Measurements from ENCODE around the gene CCSER1.

CCSER1 gene

DNA sequence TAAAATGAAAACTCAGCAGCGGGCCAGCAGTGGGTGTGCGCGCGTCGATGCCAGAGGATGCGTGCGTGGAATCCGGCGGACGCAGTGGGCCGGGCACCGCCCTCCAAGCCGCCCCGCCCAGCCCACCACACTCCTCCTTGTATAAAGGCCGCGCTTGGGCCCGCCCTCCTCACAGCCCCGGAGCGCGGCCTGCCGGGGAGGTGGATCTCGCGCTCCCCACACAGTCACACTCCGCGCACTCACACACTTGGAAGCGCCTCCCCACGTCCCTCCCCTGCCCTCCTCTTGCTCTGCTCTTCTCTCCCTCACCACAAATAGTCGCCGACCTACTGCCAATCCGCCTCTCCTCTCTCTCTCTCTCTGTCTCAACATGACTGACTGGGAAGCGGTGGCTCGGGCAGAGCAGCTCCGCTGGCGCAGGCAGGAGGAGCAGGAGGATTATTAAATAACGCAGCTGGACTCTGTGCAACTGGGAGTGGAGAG, at the start of gene CCSER1:
TSS of gene CCSER1 (plus strand) at position 172 of the 483 bp plus-strand sequence.
- peak; percentile 53 for DNase-seq (ENCODE audit: low spot score)

DNA sequence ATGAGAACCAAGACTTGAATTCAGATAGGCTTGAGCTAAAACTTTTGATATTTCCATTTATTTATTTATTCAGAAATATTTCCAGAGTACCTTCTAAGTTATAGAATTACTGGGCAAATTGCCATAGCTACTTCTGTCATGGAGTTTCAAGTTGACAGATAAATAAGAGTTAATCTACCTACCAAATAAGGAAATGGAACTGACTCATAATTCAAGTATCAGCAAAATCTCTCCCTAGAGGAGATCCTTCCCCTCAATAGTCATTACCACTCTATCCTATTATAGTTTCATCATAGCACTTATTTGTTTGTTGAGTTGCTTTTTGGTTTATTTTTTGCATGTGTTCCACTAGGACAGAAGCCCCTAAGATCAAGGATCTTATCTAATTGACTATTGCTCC, 48.8 kb upstream of the CCSER1 start:
- no peak for DNase-seq (ENCODE audit: low spot score)

DNA sequence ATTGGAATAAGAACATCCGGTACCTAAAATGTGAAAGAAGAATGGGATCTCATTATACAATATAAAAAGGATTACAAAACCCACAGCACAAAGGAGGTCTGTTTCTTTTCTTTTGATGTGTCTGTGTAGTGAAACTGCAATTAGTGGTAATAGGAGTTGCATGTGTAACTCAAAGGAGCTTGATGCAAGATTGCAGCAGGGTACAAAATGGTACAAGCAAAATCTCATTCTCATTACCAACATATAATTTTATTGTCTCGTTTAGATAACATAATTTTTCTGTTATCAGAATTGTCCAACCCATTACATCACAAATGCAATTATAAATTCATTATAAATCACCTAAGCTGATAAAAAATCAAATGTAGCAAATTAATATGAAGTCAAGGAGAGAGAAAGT, 47.1 kb upstream of the CCSER1 start:
- DNase-seq (ENCODE audit: low spot score): no peak

DNA sequence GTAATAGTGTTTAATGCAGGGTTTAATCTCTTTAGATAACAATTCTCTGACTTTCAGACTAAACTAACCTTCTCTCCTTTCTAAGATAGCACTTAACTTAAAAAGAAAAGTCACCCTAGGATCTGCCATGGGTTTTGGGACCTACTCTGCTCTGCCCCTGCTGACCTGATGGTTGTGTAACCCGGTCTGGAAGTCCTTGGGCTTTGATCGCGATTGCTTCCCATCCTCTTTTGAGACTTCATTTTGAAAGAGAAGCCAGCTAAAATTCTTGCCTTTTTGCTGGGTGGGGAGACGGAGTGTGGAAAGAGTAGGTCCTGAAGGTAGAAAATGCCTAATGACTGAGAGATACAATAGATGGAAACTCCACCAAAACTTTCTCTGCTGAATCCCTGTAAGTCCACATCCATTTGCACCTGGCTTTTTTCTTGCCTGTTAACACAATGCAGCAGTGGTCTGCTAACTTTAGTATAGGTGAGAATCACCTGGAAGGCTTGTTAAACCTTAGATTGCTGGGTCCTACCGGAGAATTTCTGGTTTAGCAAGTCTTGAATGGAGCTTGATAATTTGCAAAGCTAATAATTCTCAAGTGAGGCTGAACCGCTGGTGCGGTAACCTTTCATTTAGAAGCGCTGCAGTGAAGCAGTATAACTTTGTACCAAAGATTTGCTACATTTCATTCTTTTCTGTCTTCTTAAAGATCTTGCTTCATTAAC, 45.6 kb upstream of the CCSER1 start:
- DNase-seq (ENCODE audit: low spot score): no peak

DNA sequence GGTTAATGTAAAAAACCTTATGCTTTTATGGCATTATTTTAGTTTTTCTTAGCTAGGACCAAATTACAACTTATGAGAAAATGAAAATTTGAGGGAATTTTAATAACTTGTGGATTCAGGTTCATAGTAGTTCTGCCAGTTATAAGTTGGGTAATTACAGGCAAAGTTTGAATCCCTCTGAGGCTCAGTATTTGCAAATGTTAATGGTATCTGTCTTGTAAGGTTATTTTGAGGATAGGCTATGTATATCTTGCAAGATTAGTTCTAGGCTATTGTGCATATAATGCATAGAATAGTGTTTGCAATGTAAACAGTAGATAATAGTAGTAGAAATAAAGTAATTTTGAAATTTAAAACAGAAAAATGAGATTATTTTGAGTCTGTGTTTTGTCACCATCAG, 44.7 kb upstream of the CCSER1 start:
- DNase-seq (ENCODE audit: low spot score): no peak

DNA sequence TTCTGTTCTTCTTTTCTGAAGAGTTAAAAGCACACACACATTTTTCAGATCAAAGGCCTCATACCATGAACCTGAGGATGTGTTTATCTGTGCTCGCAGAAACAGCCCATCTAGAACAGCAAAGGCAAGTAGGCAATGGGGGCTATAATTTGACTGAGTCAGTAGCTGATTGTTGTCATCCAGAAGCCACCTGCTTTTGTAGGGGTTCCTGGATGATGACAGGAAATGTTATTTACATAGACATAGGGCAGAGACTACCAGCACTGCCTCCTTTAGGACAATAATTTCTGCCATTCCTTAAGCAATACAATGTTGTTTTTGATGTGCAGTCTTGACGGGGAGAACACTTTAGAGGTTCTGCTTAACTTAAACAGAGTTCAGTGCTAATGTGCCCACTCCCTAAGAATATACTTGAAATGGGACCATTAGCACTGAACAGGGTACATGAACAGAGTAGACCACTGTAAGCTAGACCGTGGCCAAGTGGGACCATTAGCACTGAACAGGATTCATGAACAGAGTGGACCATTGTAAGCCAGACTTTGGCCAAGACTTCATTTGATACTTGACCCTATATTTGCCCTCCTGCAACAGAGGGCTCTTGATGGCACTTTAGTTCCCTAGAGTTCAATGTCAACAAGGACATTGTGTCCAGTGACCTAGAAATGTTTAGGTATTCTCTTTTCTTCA, 42.8 kb upstream of the CCSER1 start:
- DNase-seq (ENCODE audit: low spot score): no peak

DNA sequence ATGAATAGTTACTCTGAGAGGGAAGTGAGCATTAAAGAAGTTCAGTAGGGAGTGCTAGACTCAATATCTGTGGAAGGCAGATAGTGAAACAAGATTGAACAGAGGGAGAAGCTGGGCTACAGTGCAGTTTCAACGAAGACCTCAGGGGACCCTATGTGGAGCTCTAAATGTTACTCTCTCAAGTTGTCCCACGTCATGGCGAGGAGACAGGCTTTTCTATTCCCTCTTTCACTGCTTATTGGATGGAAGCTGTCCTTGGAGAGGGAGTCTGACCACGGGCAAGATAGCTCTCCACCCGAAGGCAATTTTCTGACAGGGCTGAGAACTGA, 42.3 kb upstream of the CCSER1 start:
- DNase-seq (ENCODE audit: low spot score): no peak

DNA sequence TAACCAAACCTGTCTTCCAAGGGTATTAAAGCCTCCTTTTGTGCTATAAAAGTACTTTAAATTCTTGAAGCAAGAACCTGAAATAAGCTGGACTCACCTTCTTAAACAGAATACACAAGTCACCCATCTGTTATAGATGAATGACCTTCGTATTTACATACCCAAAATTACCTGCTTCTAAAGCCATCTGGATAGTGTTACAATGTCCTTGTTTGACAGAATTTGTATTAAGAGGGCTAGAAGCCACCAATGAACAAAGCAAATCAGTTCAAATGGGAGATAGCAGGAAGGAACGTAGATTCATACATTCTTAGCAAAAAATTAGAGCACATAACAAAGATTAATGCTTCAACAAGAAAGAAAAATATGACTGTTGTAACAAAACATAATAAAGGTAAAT, 33.7 kb upstream of the CCSER1 start:
- DNase-seq (ENCODE audit: low spot score): no peak

DNA sequence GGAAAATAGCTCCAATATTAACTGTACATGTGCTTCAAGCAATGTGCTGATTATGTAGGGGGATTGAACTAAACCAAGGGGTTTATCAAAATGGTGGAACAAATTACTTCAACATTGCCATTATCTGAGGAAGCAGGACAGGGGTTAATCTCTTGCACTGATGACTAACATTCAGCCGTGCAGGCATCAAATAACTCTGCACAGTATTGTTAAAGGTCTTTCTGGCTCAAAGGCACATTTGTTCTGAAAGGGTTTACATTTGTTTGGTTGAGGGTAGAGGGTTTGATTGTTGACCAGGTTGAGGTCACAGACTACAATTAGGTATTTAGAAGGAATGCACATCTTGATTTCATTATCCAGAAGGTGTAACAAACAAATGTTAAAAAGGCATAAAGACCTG, 32.2 kb upstream of the CCSER1 start:
- DNase-seq (ENCODE audit: low spot score): no peak

DNA sequence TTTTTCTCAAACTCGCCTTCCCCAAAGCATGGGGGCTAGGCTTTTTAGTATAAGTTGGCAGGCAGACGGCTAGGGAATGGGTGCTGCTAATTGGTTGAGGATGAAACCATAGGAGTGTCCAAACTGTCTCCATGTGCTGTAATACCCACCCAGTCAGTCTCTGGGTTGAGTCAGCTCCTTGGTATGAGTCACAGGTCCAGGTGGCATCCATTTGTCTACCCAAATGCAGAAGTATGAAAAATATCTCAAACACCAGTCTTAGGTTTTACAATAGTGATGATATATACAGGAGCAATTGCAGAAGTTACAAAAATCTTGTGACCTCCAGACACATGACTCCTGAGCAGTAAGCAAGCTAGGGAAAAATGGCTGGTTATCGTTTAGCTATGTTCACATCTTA, 27.4 kb upstream of the CCSER1 start:
- DNase-seq (ENCODE audit: low spot score): no peak

DNA sequence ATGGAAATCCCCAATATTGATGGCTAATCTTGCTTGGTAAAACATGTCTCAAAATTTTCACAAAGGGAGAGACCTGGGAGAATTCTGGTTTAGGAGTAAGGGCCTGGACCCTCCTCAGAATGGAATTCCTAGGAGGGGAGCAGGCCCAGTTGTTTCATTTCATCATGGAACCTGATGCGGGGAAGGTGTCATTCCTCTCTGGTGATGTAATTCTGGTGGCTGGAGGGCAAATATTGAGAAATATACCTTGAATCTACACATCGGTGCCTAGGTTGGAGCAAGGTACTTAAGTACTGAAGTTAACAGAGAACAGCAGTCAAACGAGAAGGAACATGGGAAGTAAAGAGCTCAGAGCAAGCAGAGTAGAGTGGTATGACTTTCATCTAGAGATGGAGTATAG, 23.2 kb upstream of the CCSER1 start:
- DNase-seq (ENCODE audit: low spot score): no peak

DNA sequence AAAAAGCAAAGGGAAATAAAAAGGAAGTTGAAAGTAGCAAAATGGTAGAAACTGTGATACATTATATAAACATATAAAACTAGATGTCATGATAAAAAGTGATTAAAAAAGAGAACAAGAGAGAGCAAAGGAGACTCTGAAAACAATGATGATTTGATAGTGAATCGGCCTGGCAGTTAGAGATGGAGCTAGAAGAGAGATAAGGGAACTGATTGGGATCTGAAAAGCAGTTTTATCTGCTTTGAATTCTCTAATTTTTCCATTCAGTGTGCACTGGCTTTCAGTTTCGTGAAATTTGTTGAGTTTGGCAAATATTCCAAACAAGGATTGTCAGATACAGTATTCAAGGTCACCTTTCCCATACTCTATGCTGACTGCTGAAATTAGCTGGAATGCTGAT, 21.9 kb upstream of the CCSER1 start:
- no peak for DNase-seq (ENCODE audit: low spot score)

DNA sequence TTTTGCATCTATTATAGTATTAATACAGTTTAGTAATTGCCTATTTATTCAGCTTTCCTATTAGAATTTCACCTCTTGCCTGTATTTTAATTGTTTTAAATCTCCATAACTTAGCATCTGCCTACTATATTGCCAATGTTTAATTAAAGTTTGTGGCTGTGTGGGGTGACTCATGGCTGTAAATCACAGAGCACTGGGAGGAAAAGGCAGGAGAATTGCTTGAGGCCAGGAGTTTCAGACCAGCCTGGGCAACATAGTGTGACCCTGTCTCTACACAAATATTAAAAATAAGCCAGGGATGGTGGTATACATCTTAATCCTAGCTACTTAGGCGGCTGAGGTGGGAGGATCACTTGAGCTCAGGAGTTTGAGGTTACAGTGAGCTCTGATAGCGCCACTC, 14.5 kb upstream of the CCSER1 start:
- DNase-seq (ENCODE audit: low spot score): no peak

DNA sequence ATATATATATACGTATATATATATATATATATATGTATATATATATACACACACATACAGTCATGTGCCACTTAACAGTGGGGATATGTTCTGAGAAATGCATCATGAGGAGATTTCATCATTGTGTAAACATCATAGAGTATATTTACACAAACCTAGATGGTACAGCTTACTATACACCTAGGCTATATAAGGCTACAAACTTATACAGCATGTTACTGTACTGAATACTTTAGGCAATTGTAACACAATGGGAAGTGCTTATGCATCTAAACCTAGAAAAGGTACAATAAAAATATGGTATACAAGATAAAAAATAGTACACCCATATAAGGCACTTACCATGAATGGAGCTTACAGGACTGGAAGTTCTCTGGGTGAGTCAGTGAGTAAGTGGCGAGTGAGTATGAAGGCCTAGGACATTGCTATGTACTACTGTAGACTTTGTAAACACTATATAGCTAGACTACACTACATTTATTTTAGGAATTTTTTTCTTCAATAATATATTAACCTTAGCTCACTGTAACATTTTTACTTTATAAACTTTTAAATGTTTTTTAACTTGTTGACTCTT, 13.2 kb upstream of the CCSER1 start:
- no peak for DNase-seq (ENCODE audit: low spot score)

DNA sequence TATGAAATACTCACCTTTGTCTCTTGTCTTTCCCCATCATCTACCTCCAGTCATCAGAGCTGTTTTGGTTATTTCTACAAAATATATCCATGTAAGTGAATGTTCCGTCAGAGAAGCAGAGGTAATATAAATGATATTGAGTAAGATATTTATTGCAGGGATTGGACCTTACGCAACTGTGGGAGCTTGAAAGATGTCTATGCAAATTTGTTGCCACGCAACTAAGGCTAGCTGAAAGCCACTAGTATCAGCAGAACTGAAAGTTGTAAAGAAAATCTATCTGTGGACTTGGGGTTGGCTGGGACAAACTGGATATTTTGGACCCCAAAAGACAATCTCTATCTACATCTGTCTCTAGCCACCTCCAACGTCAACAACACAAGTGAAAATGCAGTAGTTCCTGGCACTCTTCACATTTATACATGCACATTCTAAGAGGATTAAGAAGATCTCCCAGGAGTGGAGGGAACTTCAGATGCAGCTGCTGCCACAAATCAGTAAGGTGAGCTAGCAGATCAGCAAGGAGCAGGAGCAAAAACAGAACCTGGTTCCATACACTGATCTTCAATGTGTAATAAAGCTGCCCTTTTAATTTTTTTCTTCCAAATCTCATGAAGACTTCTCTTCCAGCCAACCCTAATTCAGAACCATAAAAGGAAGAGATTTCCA, 8.5 kb upstream of the CCSER1 start:
- no peak for DNase-seq (ENCODE audit: low spot score)

DNA sequence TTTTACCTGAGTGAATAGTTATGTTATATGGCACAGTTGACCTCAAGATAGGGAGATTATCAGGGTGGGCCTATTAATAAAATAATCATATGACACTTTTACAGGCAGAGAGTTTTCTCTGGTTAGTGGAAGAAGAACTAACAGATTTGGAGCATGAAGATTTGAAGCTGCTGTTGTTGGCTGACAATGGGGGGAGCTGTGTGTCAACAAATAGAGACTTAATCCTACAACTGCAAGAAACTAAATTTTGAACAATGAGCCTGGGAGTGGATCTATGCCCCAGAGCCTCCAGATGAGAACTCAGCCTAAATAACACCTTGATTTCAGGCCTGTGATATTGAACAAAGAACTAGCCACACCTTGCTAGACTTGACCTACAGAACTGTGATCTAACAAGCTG, 7.2 kb upstream of the CCSER1 start:
- DNase-seq (ENCODE audit: low spot score): no peak

DNA sequence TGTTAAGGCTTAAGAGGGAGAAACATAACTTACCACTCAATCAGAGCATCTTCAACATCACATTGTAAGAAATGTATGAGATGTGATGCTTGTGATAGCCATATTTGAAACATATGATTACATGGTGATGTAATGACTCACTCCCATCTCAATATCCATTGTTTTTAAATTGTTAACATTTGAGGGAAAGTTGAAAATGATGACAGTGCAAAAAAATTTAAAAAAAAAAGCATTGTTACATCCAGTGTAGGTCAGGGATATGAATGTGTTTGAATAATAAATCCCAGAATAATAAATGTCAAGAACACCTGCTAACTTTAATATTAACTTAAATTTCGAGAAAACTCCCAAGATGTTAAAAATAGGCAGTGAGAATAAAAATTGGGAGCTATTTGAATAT, 6.4 kb upstream of the CCSER1 start:
- DNase-seq (ENCODE audit: low spot score): no peak

DNA sequence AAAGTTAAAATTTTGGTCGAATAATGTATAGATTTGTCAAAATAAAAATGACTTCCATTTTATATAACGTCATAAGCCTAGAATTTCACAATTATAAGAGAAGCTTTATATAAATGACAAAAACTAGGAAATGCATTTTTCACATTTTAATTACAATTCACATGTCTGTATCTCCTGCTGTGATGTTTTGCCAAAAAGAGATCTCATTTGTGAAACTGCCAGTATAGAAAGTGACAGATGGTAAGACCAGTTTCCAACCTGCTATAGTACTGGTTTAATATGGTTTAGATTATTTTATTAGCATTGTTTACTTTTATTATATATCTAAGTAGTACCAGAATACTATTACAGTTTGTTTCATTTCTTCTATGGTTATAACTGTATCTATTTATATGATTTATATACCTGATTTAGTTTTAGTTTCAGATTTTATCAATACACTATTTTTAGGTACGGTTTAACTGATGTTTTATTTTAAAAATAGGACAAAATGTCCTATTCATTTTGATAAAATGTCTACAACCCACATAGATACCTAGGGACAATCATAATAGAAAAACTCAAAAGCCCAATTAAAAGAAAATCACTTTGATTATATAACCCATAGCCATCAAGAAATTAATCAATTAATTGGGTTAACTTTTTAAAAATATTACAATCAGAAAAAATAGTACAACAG, 5.4 kb upstream of the CCSER1 start:
- no peak for DNase-seq (ENCODE audit: low spot score)

DNA sequence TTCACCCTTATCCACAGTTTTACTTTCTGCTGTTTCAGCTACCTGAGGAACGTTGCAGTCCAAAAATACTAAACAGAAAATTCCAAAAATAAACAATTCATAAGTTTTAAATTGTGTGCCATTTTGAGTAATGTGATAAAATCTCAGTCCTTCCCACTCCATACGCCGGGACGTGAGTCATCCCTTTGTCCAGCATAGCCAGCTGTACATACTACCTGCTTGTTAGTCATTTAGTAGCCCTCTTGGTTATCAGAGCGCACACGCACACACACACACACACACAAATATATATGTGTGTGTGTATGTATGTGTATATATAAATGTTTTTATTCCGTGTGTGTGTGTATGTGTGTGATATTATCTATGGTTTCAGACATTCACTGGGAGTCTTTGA, 4.8 kb upstream of the CCSER1 start:
- no peak for DNase-seq (ENCODE audit: low spot score)

DNA sequence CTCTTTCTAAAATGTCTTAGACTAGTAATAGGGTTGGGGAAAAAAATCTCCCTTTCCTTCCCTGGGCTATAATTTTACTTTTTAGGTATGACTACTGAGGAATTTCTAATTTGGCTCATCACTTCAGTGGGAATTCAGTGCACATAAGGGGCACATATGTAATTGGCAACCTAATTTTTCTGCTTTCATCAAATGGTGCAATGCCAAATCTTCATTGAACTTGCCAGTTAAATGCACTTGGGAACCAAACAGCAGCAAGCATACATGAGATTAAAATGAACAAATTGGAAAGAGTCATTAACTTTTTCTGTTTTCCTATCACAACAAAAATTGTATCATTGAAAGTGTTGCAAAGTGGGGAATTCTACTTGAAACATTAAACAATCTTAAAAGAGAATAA, 2.9 kb upstream of the CCSER1 start:
- DNase-seq (ENCODE audit: low spot score): no peak

DNA sequence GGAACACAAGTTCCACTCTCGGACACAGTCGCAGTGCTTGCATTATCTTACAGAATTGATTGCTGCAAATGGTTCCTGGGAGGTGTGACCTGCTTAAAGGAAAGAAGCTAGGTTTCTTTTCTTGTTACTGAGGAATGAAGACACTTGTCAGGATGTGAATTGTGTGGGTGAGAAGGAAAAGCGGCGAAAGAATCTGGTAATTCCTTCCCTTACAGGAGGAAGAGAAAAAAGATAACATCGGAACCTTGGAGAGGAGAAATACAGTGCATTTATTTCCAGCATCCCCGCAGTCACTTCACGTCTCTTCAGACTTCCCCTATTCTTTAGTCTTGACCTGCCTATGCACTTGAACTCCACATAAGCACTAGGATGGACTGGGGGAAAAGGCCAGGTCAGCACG, 389 bp upstream of the CCSER1 start:
- no peak for DNase-seq (ENCODE audit: low spot score)

DNA sequence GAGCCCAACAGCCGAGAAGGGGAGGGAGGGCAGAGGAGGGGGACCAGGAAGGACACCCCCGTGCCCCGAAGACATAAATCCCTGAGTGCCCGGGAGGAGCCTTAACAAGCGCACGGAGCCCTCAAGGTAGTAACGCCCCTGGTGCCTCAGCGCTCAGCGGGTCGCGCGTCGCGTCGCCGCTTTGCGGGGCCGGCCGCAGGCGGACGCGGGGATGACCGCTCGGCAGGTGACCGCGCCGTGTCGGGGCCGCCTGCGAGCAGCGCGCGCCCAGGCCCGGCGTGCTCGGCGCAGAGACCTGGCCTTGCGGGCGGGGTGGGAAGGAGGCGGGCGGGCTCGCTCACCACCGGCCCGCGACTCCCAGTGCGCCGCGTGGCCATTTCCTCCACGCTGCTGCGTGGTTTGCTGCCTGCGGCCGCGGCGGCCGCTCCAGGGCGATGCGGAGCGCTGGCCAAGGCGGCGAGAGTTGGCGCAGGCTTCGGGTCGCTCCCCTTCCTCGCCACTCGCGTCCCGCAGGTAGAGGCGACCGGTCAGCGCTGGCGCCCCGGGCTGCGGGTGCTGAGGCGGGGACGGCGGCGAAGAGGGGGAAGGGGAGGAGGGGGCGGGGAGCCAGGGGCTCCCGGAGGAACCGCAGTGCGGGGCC, 632 bp downstream of the CCSER1 start:
- DNase-seq (ENCODE audit: low spot score): peak; percentile 4
